ENCODE measurements around the gene ATP2B1. TPM values are rescaled to one million over a fixed set of nuclear protein-coding genes. Genes with fewer than 3 reads are reported as not detected.

Gene ATP2B1
- total RNA-seq, 4 donors from 2014 or later = 19.0 to 33.3 (median 27.8) TPM

DNA sequence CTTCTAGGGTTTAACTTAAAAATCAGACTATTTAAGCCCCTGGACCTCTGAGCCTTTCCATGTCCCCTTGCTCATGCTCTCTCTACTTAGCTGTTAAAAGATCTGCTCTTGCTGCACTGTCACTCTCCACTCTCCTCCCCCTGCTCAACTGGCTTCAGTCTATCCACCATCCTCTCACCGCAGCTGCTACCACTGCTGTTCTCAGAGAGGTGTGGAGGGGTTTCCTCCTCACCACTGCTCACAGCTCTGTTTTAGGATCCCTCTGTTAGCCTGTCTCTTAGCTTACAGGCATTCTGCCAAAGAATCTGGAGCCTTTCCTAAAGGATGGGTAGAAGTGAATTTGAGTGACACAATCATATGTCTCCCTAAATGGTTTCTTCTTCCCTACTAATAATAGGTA, 43.7 kb upstream of the ATP2B1 start:
- Histone ChIP-seq H3K36me3 (no peaks in the 10 kb centered on the region), H3K9me3 (no peaks in the 10 kb centered on the region), H3K4me3 (no peak overlapping the region), H3K4me1 (no peaks in the 10 kb centered on the region), H3K27ac (no peak overlapping the region), H3K27me3 (no peaks in the 10 kb centered on the region)
- TF ChIP-seq POLR2A (IDR thresholded peaks at IDR 0.05) (no peak), EP300 (IDR thresholded peaks at IDR 0.05) (no peak), POLR2AphosphoS5 (IDR thresholded peaks at IDR 0.05) (no peak)
- TF ChIP-seq, protein P1, sequence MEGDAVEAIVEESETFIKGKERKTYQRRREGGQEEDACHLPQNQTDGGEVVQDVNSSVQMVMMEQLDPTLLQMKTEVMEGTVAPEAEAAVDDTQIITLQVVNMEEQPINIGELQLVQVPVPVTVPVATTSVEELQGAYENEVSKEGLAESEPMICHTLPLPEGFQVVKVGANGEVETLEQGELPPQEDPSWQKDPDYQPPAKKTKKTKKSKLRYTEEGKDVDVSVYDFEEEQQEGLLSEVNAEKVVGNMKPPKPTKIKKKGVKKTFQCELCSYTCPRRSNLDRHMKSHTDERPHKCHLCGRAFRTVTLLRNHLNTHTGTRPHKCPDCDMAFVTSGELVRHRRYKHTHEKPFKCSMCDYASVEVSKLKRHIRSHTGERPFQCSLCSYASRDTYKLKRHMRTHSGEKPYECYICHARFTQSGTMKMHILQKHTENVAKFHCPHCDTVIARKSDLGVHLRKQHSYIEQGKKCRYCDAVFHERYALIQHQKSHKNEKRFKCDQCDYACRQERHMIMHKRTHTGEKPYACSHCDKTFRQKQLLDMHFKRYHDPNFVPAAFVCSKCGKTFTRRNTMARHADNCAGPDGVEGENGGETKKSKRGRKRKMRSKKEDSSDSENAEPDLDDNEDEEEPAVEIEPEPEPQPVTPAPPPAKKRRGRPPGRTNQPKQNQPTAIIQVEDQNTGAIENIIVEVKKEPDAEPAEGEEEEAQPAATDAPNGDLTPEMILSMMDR (IDR thresholded peaks at IDR 0.05) = no peak
- 83 to 86% methylated on average over 1 of the region's 1 CpG for WGBS, 2 donors (ENCODE audit: low coverage in 1 of 2)
- ATAC-seq = no peak

DNA sequence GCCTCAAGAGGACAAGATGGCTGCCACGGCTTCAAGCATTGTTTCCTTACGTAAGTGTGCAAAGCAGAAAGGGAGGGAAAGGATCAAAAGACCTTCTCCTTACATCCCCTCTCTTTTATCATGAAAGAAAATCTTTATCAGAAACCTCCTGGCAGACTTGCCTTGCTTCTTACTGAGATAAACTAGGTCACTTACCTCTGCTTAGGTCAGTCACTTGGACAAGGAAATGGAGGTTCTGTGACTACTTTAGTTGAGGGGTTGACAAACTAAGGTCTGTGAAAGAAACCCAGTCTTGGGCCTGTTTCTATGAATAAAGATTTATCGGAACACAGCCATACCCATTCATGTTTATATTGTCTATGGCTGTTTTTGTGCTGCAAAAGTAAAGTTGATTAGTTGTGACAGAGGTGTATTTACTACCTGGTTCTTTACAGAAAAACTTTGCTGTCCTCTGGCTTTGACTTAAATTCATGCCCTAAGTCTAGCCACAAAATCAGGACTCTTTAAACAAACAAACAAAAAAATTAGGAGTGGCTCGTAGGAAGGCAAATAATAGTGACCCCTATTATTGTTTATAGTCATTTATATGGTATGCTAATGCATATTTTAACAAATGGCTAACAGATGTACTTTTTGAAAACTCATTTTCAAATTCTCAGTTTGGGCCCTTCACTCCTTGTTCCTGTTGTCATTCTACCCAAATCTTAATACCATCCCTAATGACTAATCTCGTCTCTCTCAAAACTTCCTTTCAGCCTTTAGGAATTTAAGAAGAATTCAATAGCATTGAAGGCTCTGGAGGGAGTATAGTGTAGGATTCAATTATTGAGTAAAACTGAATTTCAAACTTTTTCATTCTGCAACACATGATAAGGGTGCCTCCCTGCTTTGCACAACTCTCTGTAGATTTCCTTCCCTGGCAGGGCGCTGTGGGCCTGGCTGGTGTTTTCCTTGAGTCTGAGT, 42.0 kb upstream of the ATP2B1 start:
- 73 to 77% methylated on average over 5 of the region's 6 CpGs for WGBS, 2 donors (ENCODE audit: low coverage in 1 of 2)
- no peak for ATAC-seq
- H3K4me1 ChIP-seq = no peaks in the 10 kb centered on the region
- TF ChIP-seq, protein P1 (IDR thresholded peaks at IDR 0.05) = no peak
- TF ChIP-seq POLR2AphosphoS5 (IDR thresholded peaks at IDR 0.05) (no peak), EP300 (IDR thresholded peaks at IDR 0.05) (no peak), POLR2A (IDR thresholded peaks at IDR 0.05) (no peak)
- no peaks in the 10 kb centered on the region for H3K27me3 ChIP-seq
- H3K4me3 ChIP-seq = no peak overlapping the region
- H3K36me3 ChIP-seq = no peaks in the 10 kb centered on the region
- no peak overlapping the region for H3K27ac ChIP-seq
- no peaks in the 10 kb centered on the region for H3K9me3 ChIP-seq

DNA sequence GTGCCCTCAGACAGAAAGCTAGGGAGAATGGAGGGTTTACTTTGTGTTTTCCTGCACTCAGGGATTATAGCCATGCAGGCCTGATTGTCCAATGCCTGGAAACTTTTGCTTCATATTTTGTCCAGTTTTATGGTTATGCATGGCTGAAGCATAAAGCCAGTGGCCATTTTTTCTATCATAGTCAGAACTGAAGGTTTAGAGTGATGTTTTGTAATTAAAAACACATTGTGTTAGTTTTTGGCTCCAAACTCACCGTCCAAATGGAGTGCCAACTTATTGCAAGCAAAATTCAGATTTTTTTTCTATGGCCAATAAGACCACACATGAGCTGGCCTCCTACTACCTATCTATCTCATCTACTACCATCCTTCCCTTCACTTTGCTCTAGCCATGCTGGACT, 40.2 kb upstream of the ATP2B1 start:
- H3K4me1 ChIP-seq = no peaks in the 10 kb centered on the region

DNA sequence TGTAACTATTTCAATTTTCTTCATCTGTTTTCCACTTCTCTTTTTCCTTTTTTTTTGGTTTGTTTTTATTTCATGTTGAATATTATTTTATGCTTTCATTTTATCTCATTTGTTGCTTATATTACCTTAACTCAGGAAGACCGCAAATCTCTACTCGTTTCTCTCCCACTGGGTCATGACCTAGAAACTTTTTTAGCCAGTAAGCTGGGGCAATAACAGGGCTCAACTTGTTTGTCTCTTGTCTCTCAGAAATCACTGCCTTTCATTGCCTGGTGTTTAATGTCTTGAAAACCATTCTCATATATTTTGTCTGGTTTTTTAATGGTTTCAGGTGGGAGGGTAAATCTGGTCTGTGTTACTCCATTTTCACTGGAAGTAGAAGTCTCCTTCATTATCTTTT, 36.6 kb upstream of the ATP2B1 start:
- Histone ChIP-seq H3K36me3 (no peaks in the 10 kb centered on the region), H3K27me3 (no peaks in the 10 kb centered on the region), H3K27ac (no peak overlapping the region), H3K4me3 (no peak overlapping the region), H3K4me1 (no peaks in the 10 kb centered on the region), H3K9me3 (peaks cover 0 to 13% (median 0%) of the 10 kb centered on the region in 3 donors)
- no peak for TF ChIP-seq POLR2A (IDR thresholded peaks at IDR 0.05)
- TF ChIP-seq EP300 (IDR thresholded peaks at IDR 0.05) = no peak
- TF ChIP-seq, protein P1 (IDR thresholded peaks at IDR 0.05) = no peak
- TF ChIP-seq POLR2AphosphoS5 (IDR thresholded peaks at IDR 0.05) = no peak
- WGBS, 2 donors (ENCODE audit: low coverage in 1 of 2) = 78 to 85% methylated on average over 2 of the region's 2 CpGs
- no peak for ATAC-seq

More for the DNA sequence above, 40.2 kb upstream of the ATP2B1 start:
- ATAC-seq = no peak
- 58 to 90% methylated on average over 1 of the region's 1 CpG for WGBS, 2 donors (ENCODE audit: low coverage in 1 of 2)
- H3K27ac ChIP-seq = no peak overlapping the region
- no peak overlapping the region for H3K4me3 ChIP-seq
- H3K36me3 ChIP-seq = no peaks in the 10 kb centered on the region
- H3K27me3 ChIP-seq = no peaks in the 10 kb centered on the region
- TF ChIP-seq POLR2AphosphoS5 (IDR thresholded peaks at IDR 0.05) = no peak
- TF ChIP-seq, protein P1 (IDR thresholded peaks at IDR 0.05) = no peak
- TF ChIP-seq POLR2A (IDR thresholded peaks at IDR 0.05) = no peak
- no peaks in the 10 kb centered on the region for H3K9me3 ChIP-seq
